Measurements from ENCODE around the gene ZNF521. TPM values are rescaled to one million over a fixed set of nuclear protein-coding genes. Genes with fewer than 3 reads are reported as not detected.
"Not testable (repeated sequence)": the region's sequence is repeated elsewhere in the genome, so short reads cannot be mapped to it uniquely, and the experiment has no call there.

Gene ZNF521
- total RNA-seq, 3 donors from 2014 or later, result 30.2 to 67.5 (median 51.8) TPM

GRCh38 chr18:25033747-25034471, 318.1 kb downstream of the ZNF521 start:
- H3K36me3 ChIP-seq, result no peaks in the 10 kb centered on the region
- TF ChIP-seq POLR2AphosphoS5 (IDR thresholded peaks at IDR 0.05), result no peak
- TF ChIP-seq POLR2A (IDR thresholded peaks at IDR 0.05), result no peak
- TF ChIP-seq CTCF (IDR thresholded peaks at IDR 0.05), result no peak
- H3K27ac ChIP-seq, result no peak overlapping the region
- no peaks in the 10 kb centered on the region for H3K9me3 ChIP-seq
- intact Hi-C loops (cut with DNase I; ENCODE audit: low total_unique reads), result no loop called here
- no peak overlapping the region for H3K4me3 ChIP-seq
- no peaks in the 10 kb centered on the region for H3K27me3 ChIP-seq
- peak in 1 of 2 donors; percentile 23 for DNase-seq (ENCODE audit: low spot score in 2 of 2)
- no peaks in the 10 kb centered on the region for H3K4me1 ChIP-seq

- not testable (repeated sequence) for DNase-seq (ENCODE audit: low spot score in 2 of 2); H3K27ac ChIP-seq
Measured at GRCh38 chr18:25033175-25033574, 318.8 kb downstream of the ZNF521 start.

GRCh38 chr18:25029802-25030201, 322.2 kb downstream of the ZNF521 start:
- DNase-seq (ENCODE audit: low spot score in 2 of 2), result no peak
- TF ChIP-seq POLR2AphosphoS5 (IDR thresholded peaks at IDR 0.05) (no peak), CTCF (IDR thresholded peaks at IDR 0.05) (no peak), POLR2A (IDR thresholded peaks at IDR 0.05) (no peak)

More at GRCh38 chr18:25033175-25033574, 318.8 kb downstream of the ZNF521 start:
- H3K4me1 ChIP-seq; H3K27me3 ChIP-seq; H3K9me3 ChIP-seq; intact Hi-C loops (cut with DNase I; ENCODE audit: low total_unique reads); H3K4me3 ChIP-seq; H3K36me3 ChIP-seq: not testable (repeated sequence)

GRCh38 chr18:25019931-25020330, 332.0 kb downstream of the ZNF521 start:
- no peak for DNase-seq (ENCODE audit: low spot score in 2 of 2)
- Histone ChIP-seq H3K4me3 (no peak overlapping the region), H3K4me1 (no peaks in the 10 kb centered on the region), H3K9me3 (no peaks in the 10 kb centered on the region), H3K36me3 (no peaks in the 10 kb centered on the region), H3K27me3 (no peaks in the 10 kb centered on the region), H3K27ac (no peak overlapping the region)
- no peak for TF ChIP-seq POLR2A (IDR thresholded peaks at IDR 0.05)
- no peak for TF ChIP-seq POLR2AphosphoS5 (IDR thresholded peaks at IDR 0.05)
- no peak for TF ChIP-seq CTCF (IDR thresholded peaks at IDR 0.05)
- intact Hi-C loops (cut with DNase I; ENCODE audit: low total_unique reads), result no loop called here

More at GRCh38 chr18:25029802-25030201, 322.2 kb downstream of the ZNF521 start:
- no peak overlapping the region for H3K4me3 ChIP-seq
- no peaks in the 10 kb centered on the region for H3K36me3 ChIP-seq
- no peaks in the 10 kb centered on the region for H3K9me3 ChIP-seq
- H3K27me3 ChIP-seq, result no peaks in the 10 kb centered on the region
- no peak overlapping the region for H3K27ac ChIP-seq
- intact Hi-C loops (cut with DNase I; ENCODE audit: low total_unique reads), result no loop called here
- no peaks in the 10 kb centered on the region for H3K4me1 ChIP-seq

GRCh38 chr18:25019086-25019860, 332.7 kb downstream of the ZNF521 start:
- Histone ChIP-seq H3K36me3 (no peaks in the 10 kb centered on the region), H3K27me3 (no peaks in the 10 kb centered on the region), H3K27ac (no peak overlapping the region), H3K4me1 (no peaks in the 10 kb centered on the region), H3K4me3 (no peak overlapping the region), H3K9me3 (no peaks in the 10 kb centered on the region)
- intact Hi-C loops (cut with DNase I; ENCODE audit: low total_unique reads), result no loop called here
- DNase-seq (ENCODE audit: low spot score in 2 of 2), result no peak
- no peak for TF ChIP-seq POLR2A (IDR thresholded peaks at IDR 0.05)

- intact Hi-C loops (cut with DNase I; ENCODE audit: low total_unique reads), result no loop called here
- DNase-seq (ENCODE audit: low spot score in 2 of 2), result no peak
- Histone ChIP-seq H3K9me3 (no peaks in the 10 kb centered on the region), H3K36me3 (no peaks in the 10 kb centered on the region), H3K4me3 (no peak overlapping the region), H3K27ac (no peak overlapping the region), H3K4me1 (no peaks in the 10 kb centered on the region), H3K27me3 (no peaks in the 10 kb centered on the region)
- no peak for TF ChIP-seq POLR2A (IDR thresholded peaks at IDR 0.05)
- no peak for TF ChIP-seq CTCF (IDR thresholded peaks at IDR 0.05)
- TF ChIP-seq POLR2AphosphoS5 (IDR thresholded peaks at IDR 0.05), result no peak
Measured at GRCh38 chr18:25016666-25017065, 335.3 kb downstream of the ZNF521 start.

Measured in breast epithelium (tissue), 4 donors.